AG10803 (cell line): ENCODE results near the gene CDC42BPB.

Experiments
- DNase-seq: peaks from one replicate; pipeline ENCODE4 v3.0.0; 2010; ENCODE audit warnings: low read depth
- H3K4me3 ChIP-seq: 2 replicates; pipeline ENCODE4 v1.5.1; 2011; ENCODE audit warnings: mild to moderate bottlenecking, low read length, control low read depth
- TF ChIP-seq, protein P1 (sequence below): conservative IDR thresholded peaks from 2 replicates; pipeline ENCODE4 v1.5.1; 2011; ENCODE audit warnings: mild to moderate bottlenecking, low read length, control low read depth, inconsistent platforms

CDC42BPB gene

GRCh38 chr14:102933618-102934231 lies 123.6 kb downstream of the CDC42BPB start:
- no peak overlapping the region for H3K4me3 ChIP-seq
- TF ChIP-seq, protein P1, sequence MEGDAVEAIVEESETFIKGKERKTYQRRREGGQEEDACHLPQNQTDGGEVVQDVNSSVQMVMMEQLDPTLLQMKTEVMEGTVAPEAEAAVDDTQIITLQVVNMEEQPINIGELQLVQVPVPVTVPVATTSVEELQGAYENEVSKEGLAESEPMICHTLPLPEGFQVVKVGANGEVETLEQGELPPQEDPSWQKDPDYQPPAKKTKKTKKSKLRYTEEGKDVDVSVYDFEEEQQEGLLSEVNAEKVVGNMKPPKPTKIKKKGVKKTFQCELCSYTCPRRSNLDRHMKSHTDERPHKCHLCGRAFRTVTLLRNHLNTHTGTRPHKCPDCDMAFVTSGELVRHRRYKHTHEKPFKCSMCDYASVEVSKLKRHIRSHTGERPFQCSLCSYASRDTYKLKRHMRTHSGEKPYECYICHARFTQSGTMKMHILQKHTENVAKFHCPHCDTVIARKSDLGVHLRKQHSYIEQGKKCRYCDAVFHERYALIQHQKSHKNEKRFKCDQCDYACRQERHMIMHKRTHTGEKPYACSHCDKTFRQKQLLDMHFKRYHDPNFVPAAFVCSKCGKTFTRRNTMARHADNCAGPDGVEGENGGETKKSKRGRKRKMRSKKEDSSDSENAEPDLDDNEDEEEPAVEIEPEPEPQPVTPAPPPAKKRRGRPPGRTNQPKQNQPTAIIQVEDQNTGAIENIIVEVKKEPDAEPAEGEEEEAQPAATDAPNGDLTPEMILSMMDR = no peak
- no peak for DNase-seq

- DNase-seq = no peak
- TF ChIP-seq, protein P1 = no peak
- no peak overlapping the region for H3K4me3 ChIP-seq
These were observed 124.7 kb downstream of the CDC42BPB start for GRCh38 chr14:102932484-102933248.

DNA sequence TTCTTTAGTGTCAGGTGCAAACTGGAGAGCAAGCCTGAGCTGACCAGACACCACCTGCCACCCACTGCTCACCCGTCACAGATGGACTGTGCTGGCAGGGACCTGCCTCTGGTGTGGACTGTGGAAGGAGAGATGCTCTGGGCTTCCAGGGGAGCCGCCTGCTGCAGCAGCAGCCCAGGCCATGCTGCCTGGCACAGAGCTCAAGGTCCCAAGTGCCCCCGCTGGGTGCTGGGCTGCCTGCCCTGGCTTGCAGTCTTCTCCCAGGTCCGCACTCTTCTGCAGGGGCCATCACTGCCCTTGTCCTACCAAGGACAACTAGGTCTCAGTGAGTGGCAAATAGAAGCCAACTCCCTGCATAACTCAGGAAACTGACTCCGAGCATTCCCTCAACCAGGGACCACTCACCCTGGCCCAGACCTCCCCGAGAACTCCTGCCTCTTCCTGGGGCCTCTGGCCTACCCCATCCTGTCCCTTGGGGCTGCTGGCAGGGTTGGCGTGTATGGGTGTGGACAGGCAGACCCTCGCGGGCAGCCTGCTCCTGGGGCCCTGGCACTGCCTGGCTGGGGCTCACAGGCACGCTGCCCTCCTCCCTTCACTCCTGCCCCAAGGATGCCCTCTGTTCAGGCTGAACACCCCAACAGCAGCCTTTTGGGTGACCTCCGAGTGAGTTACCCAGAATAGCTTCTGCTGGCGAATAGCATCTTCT lies 125.6 kb downstream of the CDC42BPB start:
- DNase-seq = no peak
- no peak overlapping the region for H3K4me3 ChIP-seq
- TF ChIP-seq, protein P1 = no peak

- no peak overlapping the region for H3K4me3 ChIP-seq
- TF ChIP-seq, protein P1 = no peak
- peak; percentile 23 for DNase-seq
These were observed 126.4 kb downstream of the CDC42BPB start for GRCh38 chr14:102930753-102931579.

GRCh38 chr14:102930138-102930752 lies 127.1 kb downstream of the CDC42BPB start:
- TF ChIP-seq, protein P1 = no peak

More at GRCh38 chr14:102930138-102930752, 127.1 kb downstream of the CDC42BPB start:
- no peak overlapping the region for H3K4me3 ChIP-seq
- no peak for DNase-seq
